Measurements from ENCODE around the gene CD81. TPM values are rescaled to one million over a fixed set of nuclear protein-coding genes. Genes with fewer than 3 reads are reported as not detected.

CD81 gene
- total RNA-seq, 2 donors from 2014 or later = 433 to 528 TPM

GRCh38 chr11:2391181-2391975, 14.3 kb downstream of the CD81 start:
- H3K4me1 ChIP-seq = peaks cover 0 to 70% of the 10 kb centered on the region in 2 donors
- H3K27ac ChIP-seq = peak overlapping the region; percentile 66 to 100
- no peak for DNase-seq (ENCODE audit: low spot score)
- H3K27me3 ChIP-seq = no peaks in the 10 kb centered on the region
- peaks cover 53% of the 10 kb centered on the region for H3K36me3 ChIP-seq
- no peak overlapping the region for H3K4me3 ChIP-seq
- no peaks in the 10 kb centered on the region for H3K9me3 ChIP-seq
- TF ChIP-seq CTCF (IDR thresholded peaks at IDR 0.05) = no peak

DNA sequence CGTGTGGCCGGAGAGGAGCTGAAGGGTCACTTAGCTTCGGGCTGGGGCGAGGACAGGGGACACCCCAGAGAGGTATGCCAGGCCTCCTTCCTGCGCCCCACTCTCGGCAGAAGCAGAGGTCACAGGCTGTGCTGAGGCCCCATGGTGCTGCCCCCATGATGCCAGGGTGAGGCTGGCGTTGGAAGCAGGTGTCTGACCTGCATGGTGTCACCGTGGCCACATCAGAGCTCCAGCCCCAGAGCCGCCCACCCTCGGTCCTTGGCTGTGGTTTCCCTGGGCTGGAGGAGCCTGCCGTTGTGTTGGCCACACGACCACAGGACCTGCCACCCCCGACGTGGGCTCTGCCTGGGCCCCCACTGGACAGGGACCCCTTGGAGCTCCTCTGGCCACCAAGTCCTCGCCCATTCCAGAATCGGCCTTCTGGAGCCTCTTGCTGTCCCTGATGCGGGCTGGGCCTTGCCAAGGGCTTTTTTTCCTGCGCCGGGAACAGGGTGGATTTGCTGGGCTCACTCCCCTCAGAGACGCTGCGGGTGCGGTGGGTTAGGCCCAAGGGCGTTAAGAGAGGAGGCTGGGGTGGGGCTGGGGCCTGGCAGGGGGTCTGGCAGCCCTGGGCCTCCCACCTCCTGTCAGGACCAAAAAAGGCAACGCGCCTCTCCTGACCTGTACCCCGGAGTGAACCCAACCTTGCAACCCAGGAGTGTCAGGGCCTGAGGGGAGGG, 15.3 kb downstream of the CD81 start:
- peaks cover 0 to 60% of the 10 kb centered on the region in 2 donors for H3K4me1 ChIP-seq
- DNase-seq (ENCODE audit: low spot score) = no peak
- no peak for TF ChIP-seq CTCF (IDR thresholded peaks at IDR 0.05)
- peaks cover 64% of the 10 kb centered on the region for H3K36me3 ChIP-seq
- peak overlapping the region; percentile 26 to 100 for H3K27ac ChIP-seq
- H3K27me3 ChIP-seq = no peaks in the 10 kb centered on the region
- H3K4me3 ChIP-seq = no peak overlapping the region
- no peaks in the 10 kb centered on the region for H3K9me3 ChIP-seq

DNA sequence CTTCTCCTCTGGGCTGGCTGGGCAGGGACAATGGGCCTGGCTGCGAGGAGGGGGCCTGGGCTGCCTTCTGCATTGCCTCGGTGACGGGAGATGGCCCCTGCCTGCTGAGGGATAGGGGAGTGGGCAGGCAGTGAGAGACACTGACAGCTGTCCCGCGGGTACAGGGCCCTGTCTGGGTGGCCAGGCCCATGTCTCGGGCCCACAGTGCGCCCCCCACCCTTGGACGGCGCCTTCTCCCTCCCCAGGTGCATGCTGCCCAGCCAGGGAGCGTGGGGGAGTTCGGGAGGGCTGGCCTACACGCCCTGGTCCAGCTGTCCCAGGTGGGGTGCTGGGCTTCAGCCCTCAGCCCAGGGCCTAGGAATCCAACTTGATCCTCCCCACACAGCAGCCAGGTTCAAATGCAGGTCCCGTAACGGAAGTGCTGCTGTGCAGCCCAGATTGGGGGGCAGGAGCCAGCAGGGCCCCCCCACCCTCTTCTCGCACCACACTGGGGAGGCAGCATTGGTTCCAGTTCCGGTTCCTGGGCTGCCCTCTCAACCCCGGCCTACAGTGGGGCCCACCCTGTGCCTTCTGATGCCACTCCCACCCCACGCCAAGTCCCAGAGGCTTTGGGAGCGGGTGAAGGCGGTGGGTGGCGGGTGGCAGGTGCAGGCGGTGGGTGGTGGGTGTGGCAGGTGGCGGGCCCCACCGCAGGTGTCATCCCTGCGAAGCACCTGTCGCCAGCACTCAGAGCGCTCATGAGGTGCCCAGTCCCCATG, 16.2 kb downstream of the CD81 start:
- H3K27me3 ChIP-seq = no peaks in the 10 kb centered on the region
- peak overlapping the region in 1 of 2 donors; percentile 100 for H3K27ac ChIP-seq
- TF ChIP-seq CTCF (IDR thresholded peaks at IDR 0.05) = no peak
- no peaks in the 10 kb centered on the region for H3K9me3 ChIP-seq
- peaks cover 0 to 51% of the 10 kb centered on the region in 2 donors for H3K4me1 ChIP-seq
- H3K4me3 ChIP-seq = no peak overlapping the region
- H3K36me3 ChIP-seq = peaks cover 72% of the 10 kb centered on the region
- no peak for DNase-seq (ENCODE audit: low spot score)

DNA sequence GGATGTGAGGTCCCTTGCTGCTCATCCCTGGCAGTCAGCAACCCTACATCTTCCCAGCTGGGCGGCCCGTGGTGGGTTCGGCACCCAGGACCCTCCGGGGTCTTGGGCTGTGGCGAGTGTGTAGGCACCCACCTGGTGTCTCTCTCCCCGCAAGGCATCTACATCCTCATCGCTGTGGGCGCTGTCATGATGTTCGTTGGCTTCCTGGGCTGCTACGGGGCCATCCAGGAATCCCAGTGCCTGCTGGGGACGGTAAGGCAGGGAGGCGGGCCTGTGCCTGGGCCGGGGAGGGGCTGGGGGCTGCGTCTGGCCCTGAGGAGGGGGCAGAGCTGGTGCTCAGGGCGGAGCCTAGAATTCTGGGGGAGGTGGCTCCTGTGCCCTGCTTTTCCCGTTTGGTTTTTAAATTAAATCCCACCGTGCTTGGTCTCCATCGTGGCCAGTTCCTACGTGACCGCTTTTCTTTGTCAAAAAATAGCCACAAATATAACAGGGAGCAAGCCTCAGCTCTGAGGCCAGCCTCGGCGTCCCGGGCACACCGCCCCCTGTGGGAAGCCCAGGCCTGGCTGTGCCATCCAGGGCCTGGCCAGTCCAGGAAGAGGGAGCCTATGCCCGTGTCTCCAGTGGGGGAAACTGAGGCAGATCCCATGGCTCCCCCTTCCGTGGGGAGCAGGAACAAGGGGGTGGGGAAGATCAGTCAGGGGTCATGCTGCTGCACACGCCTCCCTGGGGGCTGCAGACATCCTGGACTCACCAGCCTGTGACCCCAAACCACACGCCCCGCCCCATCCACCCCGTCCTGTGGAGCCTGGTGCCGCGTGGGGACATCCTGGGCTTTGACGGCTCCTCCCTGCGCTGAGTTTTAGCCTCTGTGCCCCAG, 17.1 kb downstream of the CD81 start:
- Histone ChIP-seq H3K9me3 (no peaks in the 10 kb centered on the region), H3K36me3 (peaks cover 77% of the 10 kb centered on the region), H3K27ac (no peak overlapping the region), H3K4me3 (no peak overlapping the region), H3K4me1 (peaks cover 0 to 48% of the 10 kb centered on the region in 2 donors), H3K27me3 (no peaks in the 10 kb centered on the region)
- no peak for DNase-seq (ENCODE audit: low spot score)
- no peak for TF ChIP-seq CTCF (IDR thresholded peaks at IDR 0.05)

DNA sequence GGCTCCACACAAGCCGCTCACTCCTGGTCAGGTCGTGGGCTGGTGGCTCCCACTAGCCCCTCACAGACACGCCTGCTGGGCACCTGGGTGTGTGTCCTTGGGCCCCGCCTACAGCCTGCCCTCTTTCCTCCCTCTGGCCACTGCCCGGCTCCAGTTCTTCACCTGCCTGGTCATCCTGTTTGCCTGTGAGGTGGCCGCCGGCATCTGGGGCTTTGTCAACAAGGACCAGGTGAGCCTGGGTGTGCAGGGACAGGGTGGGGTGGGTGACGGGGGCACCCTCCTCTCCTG, 17.7 kb downstream of the CD81 start:
- TF ChIP-seq CTCF (IDR thresholded peaks at IDR 0.05) = no peak
- Histone ChIP-seq H3K4me3 (no peak overlapping the region), H3K4me1 (peaks cover 0 to 48% of the 10 kb centered on the region in 2 donors), H3K27me3 (no peaks in the 10 kb centered on the region), H3K36me3 (peaks cover 77% of the 10 kb centered on the region), H3K9me3 (no peaks in the 10 kb centered on the region), H3K27ac (no peak overlapping the region)
- DNase-seq (ENCODE audit: low spot score) = no peak
